ENCODE results near the gene PEA15. TPM values are rescaled to one million over a fixed set of nuclear protein-coding genes. Genes with fewer than 3 reads are reported as not detected.

PEA15 gene
- total RNA-seq, 5 donors from 2014 or later (not counting 1 experiment from before 2014, with no cell fraction given) = 12.3 to 27.5 (median 15.9) TPM

GRCh38 chr1:160177231-160177630 is 28.0 kb upstream of the PEA15 start:
- H3K27ac ChIP-seq (ENCODE audit: low read length) = no peak overlapping the region
- H3K27ac Mint-ChIP-seq = peak overlapping the region in 1 of 2 donors; percentile 16
- WGBS (ENCODE audit: insufficient coverage) = 85% methylated on average over 2 of the region's 2 CpGs
- H3K9me3 Mint-ChIP-seq = no peaks in the 10 kb centered on the region
- peaks cover 2 to 12% of the 10 kb centered on the region in 2 experiments for H3K27me3 ChIP-seq (replicated peaks in 1 of 2; ENCODE audit: control insufficient read depth in 2 of 2, extremely low read depth in 1 of 2, insufficient read depth in 2 of 2, low read length in 1 of 2)
- no peaks in the 10 kb centered on the region for H3K36me3 Mint-ChIP-seq
- no peak overlapping the region for H3K4me3 Mint-ChIP-seq
- H3K9me3 ChIP-seq = no peaks in the 10 kb centered on the region
- ChIA-PET POLR2A (no interaction called here), CTCF (no interaction called here)
- H3K4me3 ChIP-seq (ENCODE audit: control insufficient read depth in 1 of 2, extremely low read depth in 1 of 2, low read length in 1 of 2) = no peak overlapping the region
- H3K4me1 Mint-ChIP-seq = no peaks in the 10 kb centered on the region
- DNase-seq = no peak
- H3K4me1 ChIP-seq (ENCODE audit: control insufficient read depth in 1 of 2, extremely low read depth in 1 of 2, insufficient read depth in 2 of 2, low read length in 2 of 2) = no peaks in the 10 kb centered on the region
- no peak for ATAC-seq (replicated peaks in 1 of 4)
- no peaks in the 10 kb centered on the region for H3K36me3 ChIP-seq (ENCODE audit: control insufficient read depth in 2 of 2, extremely low read depth in 1 of 2, insufficient read depth in 1 of 2, low read length in 1 of 2)
- H3K27me3 Mint-ChIP-seq = peaks cover 4 to 22% of the 10 kb centered on the region in 2 donors

- no CpG with 5 or more reads among the region's 1 CpG for WGBS (ENCODE audit: insufficient coverage)
- Mint-ChIP-seq H3K4me1 (no peaks in the 10 kb centered on the region), H3K4me3 (no peak overlapping the region), H3K27ac (no peak overlapping the region), H3K9me3 (no peaks in the 10 kb centered on the region), H3K36me3 (no peaks in the 10 kb centered on the region), H3K27me3 (peaks cover 3 to 18% of the 10 kb centered on the region in 2 donors)
- Histone ChIP-seq H3K4me3 (ENCODE audit: control insufficient read depth in 1 of 2, extremely low read depth in 1 of 2, low read length in 1 of 2) (no peak overlapping the region), H3K36me3 (ENCODE audit: control insufficient read depth in 2 of 2, extremely low read depth in 1 of 2, insufficient read depth in 1 of 2, low read length in 1 of 2) (no peaks in the 10 kb centered on the region), H3K9me3 (no peaks in the 10 kb centered on the region), H3K27ac (ENCODE audit: low read length) (no peak overlapping the region), H3K27me3 (replicated peaks in 1 of 2; ENCODE audit: control insufficient read depth in 2 of 2, extremely low read depth in 1 of 2, insufficient read depth in 2 of 2, low read length in 1 of 2) (peaks cover 2 to 12% of the 10 kb centered on the region in 2 experiments), H3K4me1 (ENCODE audit: control insufficient read depth in 1 of 2, extremely low read depth in 1 of 2, insufficient read depth in 2 of 2, low read length in 2 of 2) (no peaks in the 10 kb centered on the region)
- ATAC-seq (replicated peaks in 1 of 4) (no peak), DNase-seq (no peak)
- POLR2A ChIA-PET = no interaction called here
- CTCF ChIA-PET = no interaction called here
Measured at GRCh38 chr1:160177667-160178066, 27.5 kb upstream of the PEA15 start.

GRCh38 chr1:160178731-160179130 is 26.5 kb upstream of the PEA15 start:
- Mint-ChIP-seq H3K36me3 (no peaks in the 10 kb centered on the region), H3K27ac (no peak overlapping the region), H3K4me3 (no peak overlapping the region), H3K9me3 (no peaks in the 10 kb centered on the region), H3K4me1 (no peaks in the 10 kb centered on the region), H3K27me3 (peaks cover 3 to 14% of the 10 kb centered on the region in 2 donors)
- H3K9me3 ChIP-seq = no peaks in the 10 kb centered on the region
- POLR2A ChIA-PET = no interaction called here
- ATAC-seq (replicated peaks in 1 of 4) (no peak), DNase-seq (no peak)
- no peak overlapping the region for H3K27ac ChIP-seq (ENCODE audit: low read length)
- H3K4me1 ChIP-seq (ENCODE audit: control insufficient read depth in 1 of 2, extremely low read depth in 1 of 2, insufficient read depth in 2 of 2, low read length in 2 of 2) = no peaks in the 10 kb centered on the region
- no peaks in the 10 kb centered on the region for H3K36me3 ChIP-seq (ENCODE audit: control insufficient read depth in 2 of 2, extremely low read depth in 1 of 2, insufficient read depth in 1 of 2, low read length in 1 of 2)
- CTCF ChIA-PET = no interaction called here
- no CpG with 5 or more reads among the region's 2 CpGs for WGBS (ENCODE audit: insufficient coverage)
- peaks cover 0 to 9% of the 10 kb centered on the region in 2 experiments for H3K27me3 ChIP-seq (replicated peaks in 1 of 2; ENCODE audit: control insufficient read depth in 2 of 2, extremely low read depth in 1 of 2, insufficient read depth in 2 of 2, low read length in 1 of 2)
- no peak overlapping the region for H3K4me3 ChIP-seq (ENCODE audit: control insufficient read depth in 1 of 2, extremely low read depth in 1 of 2, low read length in 1 of 2)

- no peaks in the 10 kb centered on the region for H3K36me3 Mint-ChIP-seq
- no peak for ATAC-seq (replicated peaks in 1 of 4)
Measured at GRCh38 chr1:160179336-160179735, 25.8 kb upstream of the PEA15 start.

DNA sequence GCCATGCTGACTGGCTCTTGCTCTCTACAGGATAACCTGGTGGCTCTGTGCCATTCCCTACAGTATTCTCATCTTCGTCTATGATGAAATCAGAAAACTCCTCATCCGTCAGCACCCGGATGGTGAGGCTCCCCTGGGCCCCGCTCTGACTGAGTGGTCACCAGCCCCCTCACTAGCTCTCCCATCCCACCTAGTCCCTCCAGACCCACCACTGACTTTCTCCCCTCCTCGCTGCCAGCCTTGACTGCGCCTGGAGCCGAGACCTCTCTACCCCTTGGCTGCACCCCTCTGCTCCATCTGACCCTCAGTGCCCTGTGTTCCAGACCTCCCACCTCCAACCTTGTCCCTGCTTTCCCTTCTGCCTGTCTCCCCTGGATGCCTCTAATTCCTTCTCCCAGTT is 18.9 kb upstream of the PEA15 start:
- ChIA-PET POLR2A (no interaction called here), CTCF (no interaction called here)
- no peak overlapping the region for H3K4me3 Mint-ChIP-seq
- H3K9me3 Mint-ChIP-seq = no peaks in the 10 kb centered on the region
- H3K4me3 ChIP-seq (ENCODE audit: control insufficient read depth in 1 of 2, extremely low read depth in 1 of 2, low read length in 1 of 2) = no peak overlapping the region
- H3K27me3 Mint-ChIP-seq = peaks cover 4 to 8% of the 10 kb centered on the region in 2 donors
- no peaks in the 10 kb centered on the region for H3K36me3 Mint-ChIP-seq
- H3K27ac Mint-ChIP-seq = no peak overlapping the region
- DNase-seq (no peak), ATAC-seq (replicated peaks in 1 of 4) (no peak)
- H3K27ac ChIP-seq (ENCODE audit: low read length) = no peak overlapping the region
- H3K36me3 ChIP-seq (ENCODE audit: control insufficient read depth in 2 of 2, extremely low read depth in 1 of 2, insufficient read depth in 1 of 2, low read length in 1 of 2) = no peaks in the 10 kb centered on the region
- H3K9me3 ChIP-seq = no peaks in the 10 kb centered on the region
- no peaks in the 10 kb centered on the region for H3K4me1 ChIP-seq (ENCODE audit: control insufficient read depth in 1 of 2, extremely low read depth in 1 of 2, insufficient read depth in 2 of 2, low read length in 2 of 2)
- no peaks in the 10 kb centered on the region for H3K4me1 Mint-ChIP-seq
- peaks cover 0 to 24% of the 10 kb centered on the region in 2 experiments for H3K27me3 ChIP-seq (replicated peaks in 1 of 2; ENCODE audit: control insufficient read depth in 2 of 2, extremely low read depth in 1 of 2, insufficient read depth in 2 of 2, low read length in 1 of 2)
- 89% methylated on average over 4 of the region's 7 CpGs for WGBS (ENCODE audit: insufficient coverage)

More at GRCh38 chr1:160179336-160179735, 25.8 kb upstream of the PEA15 start:
- Histone ChIP-seq H3K9me3 (no peaks in the 10 kb centered on the region), H3K36me3 (ENCODE audit: control insufficient read depth in 2 of 2, extremely low read depth in 1 of 2, insufficient read depth in 1 of 2, low read length in 1 of 2) (no peaks in the 10 kb centered on the region), H3K4me1 (ENCODE audit: control insufficient read depth in 1 of 2, extremely low read depth in 1 of 2, insufficient read depth in 2 of 2, low read length in 2 of 2) (no peaks in the 10 kb centered on the region), H3K27me3 (replicated peaks in 1 of 2; ENCODE audit: control insufficient read depth in 2 of 2, extremely low read depth in 1 of 2, insufficient read depth in 2 of 2, low read length in 1 of 2) (peaks cover 0 to 8% of the 10 kb centered on the region in 2 experiments), H3K27ac (ENCODE audit: low read length) (no peak overlapping the region), H3K4me3 (ENCODE audit: control insufficient read depth in 1 of 2, extremely low read depth in 1 of 2, low read length in 1 of 2) (no peak overlapping the region)
- Mint-ChIP-seq H3K4me3 (no peak overlapping the region), H3K9me3 (no peaks in the 10 kb centered on the region), H3K27me3 (peaks cover 3 to 14% of the 10 kb centered on the region in 2 donors), H3K4me1 (no peaks in the 10 kb centered on the region), H3K27ac (no peak overlapping the region)
- no CpG with 5 or more reads among the region's 4 CpGs for WGBS (ENCODE audit: insufficient coverage)
- ChIA-PET POLR2A (no interaction called here), CTCF (no interaction called here)
- DNase-seq = no peak

DNA sequence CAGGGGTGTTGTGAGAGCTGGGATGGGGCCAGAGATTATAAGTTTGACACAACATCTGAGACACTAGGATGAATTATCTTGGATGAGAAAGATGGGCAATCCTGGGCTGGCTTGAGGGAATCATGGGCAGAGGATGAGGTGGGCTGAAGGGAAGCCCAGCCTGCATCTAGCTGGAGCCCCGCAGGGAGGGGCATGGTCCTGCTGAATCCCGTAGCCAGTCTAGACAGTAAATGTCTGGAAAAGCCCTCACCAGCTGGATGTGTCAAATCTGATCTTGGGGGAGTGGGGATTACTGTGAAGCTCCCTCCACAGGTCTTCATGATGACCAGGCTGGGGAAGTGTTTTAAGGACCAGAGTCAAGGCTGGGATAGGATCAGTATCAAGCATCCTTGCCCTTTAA is 18.5 kb upstream of the PEA15 start:
- H3K9me3 ChIP-seq = no peaks in the 10 kb centered on the region
- no peaks in the 10 kb centered on the region for H3K9me3 Mint-ChIP-seq
- 77% methylated on average over 2 of the region's 2 CpGs for WGBS (ENCODE audit: insufficient coverage)
- H3K4me1 Mint-ChIP-seq = no peaks in the 10 kb centered on the region
- H3K4me1 ChIP-seq (ENCODE audit: control insufficient read depth in 1 of 2, extremely low read depth in 1 of 2, insufficient read depth in 2 of 2, low read length in 2 of 2) = no peaks in the 10 kb centered on the region
- H3K36me3 ChIP-seq (ENCODE audit: control insufficient read depth in 2 of 2, extremely low read depth in 1 of 2, insufficient read depth in 1 of 2, low read length in 1 of 2) = no peaks in the 10 kb centered on the region
- no peak for ATAC-seq (replicated peaks in 1 of 4)
- ChIA-PET CTCF (no interaction called here), POLR2A (no interaction called here)
- no peak for DNase-seq
- peaks cover 0 to 19% of the 10 kb centered on the region in 2 experiments for H3K27me3 ChIP-seq (replicated peaks in 1 of 2; ENCODE audit: control insufficient read depth in 2 of 2, extremely low read depth in 1 of 2, insufficient read depth in 2 of 2, low read length in 1 of 2)
- no peak overlapping the region for H3K27ac Mint-ChIP-seq
- no peak overlapping the region for H3K27ac ChIP-seq (ENCODE audit: low read length)
- no peaks in the 10 kb centered on the region for H3K36me3 Mint-ChIP-seq
- no peak overlapping the region for H3K4me3 ChIP-seq (ENCODE audit: control insufficient read depth in 1 of 2, extremely low read depth in 1 of 2, low read length in 1 of 2)
- no peak overlapping the region for H3K4me3 Mint-ChIP-seq
- peaks cover 4 to 8% of the 10 kb centered on the region in 2 donors for H3K27me3 Mint-ChIP-seq

GRCh38 chr1:160187407-160187806 is 17.8 kb upstream of the PEA15 start:
- H3K27me3 Mint-ChIP-seq = peaks cover 4 to 6% of the 10 kb centered on the region in 2 donors
- H3K4me3 Mint-ChIP-seq = no peak overlapping the region
- H3K27ac Mint-ChIP-seq = no peak overlapping the region
- H3K4me3 ChIP-seq (ENCODE audit: control insufficient read depth in 1 of 2, extremely low read depth in 1 of 2, low read length in 1 of 2) = no peak overlapping the region
- ChIA-PET POLR2A (interaction anchor here in 1 of 2 donors (0.6 kb wide), 1 partner anchor 882 kb away, joined by 5 read pairs; the partner anchor contains the start of gene ARHGAP30), CTCF (no interaction called here)
- H3K9me3 Mint-ChIP-seq = no peaks in the 10 kb centered on the region
- no peaks in the 10 kb centered on the region for H3K4me1 Mint-ChIP-seq
- H3K27me3 ChIP-seq (replicated peaks in 1 of 2; ENCODE audit: control insufficient read depth in 2 of 2, extremely low read depth in 1 of 2, insufficient read depth in 2 of 2, low read length in 1 of 2) = peaks cover 0 to 19% of the 10 kb centered on the region in 2 experiments
- H3K36me3 ChIP-seq (ENCODE audit: control insufficient read depth in 2 of 2, extremely low read depth in 1 of 2, insufficient read depth in 1 of 2, low read length in 1 of 2) = no peaks in the 10 kb centered on the region
- no peak overlapping the region for H3K27ac ChIP-seq (ENCODE audit: low read length)
- no peaks in the 10 kb centered on the region for H3K4me1 ChIP-seq (ENCODE audit: control insufficient read depth in 1 of 2, extremely low read depth in 1 of 2, insufficient read depth in 2 of 2, low read length in 2 of 2)
- no peak for DNase-seq
- no peaks in the 10 kb centered on the region for H3K36me3 Mint-ChIP-seq
- no peaks in the 10 kb centered on the region for H3K9me3 ChIP-seq
- WGBS (ENCODE audit: insufficient coverage) = 65% methylated on average over 4 of the region's 7 CpGs
- ATAC-seq (replicated peaks in 1 of 4) = no peak
